ENCODE results near the gene UTP11.
"Not testable (repeated sequence)": the region's sequence is repeated elsewhere in the genome, so short reads cannot be mapped to it uniquely, and the experiment has no call there.

Gene UTP11, protein sequence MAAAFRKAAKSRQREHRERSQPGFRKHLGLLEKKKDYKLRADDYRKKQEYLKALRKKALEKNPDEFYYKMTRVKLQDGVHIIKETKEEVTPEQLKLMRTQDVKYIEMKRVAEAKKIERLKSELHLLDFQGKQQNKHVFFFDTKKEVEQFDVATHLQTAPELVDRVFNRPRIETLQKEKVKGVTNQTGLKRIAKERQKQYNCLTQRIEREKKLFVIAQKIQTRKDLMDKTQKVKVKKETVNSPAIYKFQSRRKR

DNA sequence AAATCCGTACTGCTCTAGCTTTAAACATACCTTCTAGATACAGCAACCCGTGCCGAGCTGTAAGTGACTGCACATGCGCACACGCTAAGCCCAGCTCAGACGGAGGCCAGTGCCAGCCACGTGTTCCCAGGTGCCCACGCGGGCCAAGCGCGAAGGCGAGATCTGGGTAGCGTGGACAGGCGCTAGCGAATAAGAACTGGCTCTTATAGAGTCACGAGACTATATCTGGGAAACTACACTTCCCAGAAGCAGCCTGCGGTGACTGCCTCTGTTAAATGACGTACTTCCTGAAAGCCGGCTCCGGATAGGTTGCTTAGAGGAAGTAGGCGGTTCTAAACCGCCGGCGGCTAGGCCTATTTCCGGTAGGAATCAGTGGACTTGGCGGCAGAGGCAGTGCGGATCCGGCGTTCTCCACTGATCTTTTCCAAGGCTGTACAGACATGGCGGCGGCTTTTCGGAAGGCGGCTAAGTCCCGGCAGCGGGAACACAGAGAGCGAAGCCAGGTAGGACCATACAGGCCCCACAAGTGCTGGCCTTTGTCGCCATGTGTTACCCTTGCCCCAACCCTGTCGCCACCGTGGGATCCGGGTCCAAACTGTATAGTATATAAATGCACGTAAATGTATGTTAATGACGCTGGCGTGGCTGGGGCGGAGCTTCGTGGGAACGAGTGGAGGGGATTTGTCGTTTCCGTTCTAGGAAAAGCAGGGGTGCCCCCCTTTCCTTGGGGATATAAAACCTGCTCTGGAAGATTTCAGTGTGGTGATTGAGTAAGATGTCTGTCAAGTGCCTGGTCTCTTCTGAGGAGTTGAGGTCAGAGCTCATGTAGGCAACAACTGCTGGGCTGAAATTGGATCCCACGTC lies at the start of gene UTP11:
Gene UTP11 (plus strand): TSS at position 372 of the 864 bp plus-strand sequence. CDS start 69 bp downstream, at position 441.
- FAIRE-seq: peak; percentile 94

DNA sequence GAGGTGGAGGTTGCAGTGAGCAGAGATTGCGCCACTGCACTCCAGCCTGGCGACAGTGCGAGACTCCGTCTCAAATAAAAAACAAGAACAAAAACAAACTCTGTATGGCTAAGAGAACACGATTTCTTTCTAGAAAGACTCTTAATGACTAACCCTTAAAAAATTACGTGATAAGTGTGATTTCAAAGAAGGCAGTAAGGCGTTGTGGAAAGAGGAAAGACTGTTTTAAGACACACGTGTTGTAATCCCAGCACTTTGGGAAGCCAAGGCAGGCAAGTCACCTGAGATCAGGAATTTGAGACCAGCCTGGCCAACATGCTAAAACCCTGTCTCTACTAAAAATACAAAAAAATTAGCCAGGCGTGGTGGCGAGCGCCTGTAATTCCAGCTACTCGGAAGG lies 48.4 kb upstream of the UTP11 start:
- not testable (repeated sequence) for FAIRE-seq

More for the DNA sequence above, at the start of gene UTP11:
- peak; percentile 78 for DNase-seq (ENCODE audit: insufficient read length, low spot score)

DNA sequence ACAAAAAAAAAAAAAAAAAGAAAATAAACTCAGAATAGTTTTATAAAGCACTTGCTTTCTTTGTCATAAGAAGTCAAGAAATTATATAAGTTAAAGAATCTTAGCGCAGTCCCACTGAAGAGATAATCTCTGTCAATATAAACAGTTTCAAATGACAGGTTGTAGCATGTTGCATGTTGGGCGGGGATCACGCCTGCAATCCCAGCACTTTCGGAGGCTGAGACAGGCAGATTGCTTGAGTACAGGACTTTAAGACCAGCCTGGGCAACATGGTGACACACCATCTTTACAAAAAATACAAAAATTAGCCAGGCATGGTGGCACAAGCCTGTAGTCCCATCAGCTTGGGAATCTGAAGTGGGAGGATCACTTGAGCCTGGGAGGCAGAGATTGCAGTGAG lies 47.2 kb upstream of the UTP11 start:
- FAIRE-seq (no peak), DNase-seq (ENCODE audit: insufficient read length, low spot score) (no peak)

More for the DNA sequence above, 48.4 kb upstream of the UTP11 start:
- DNase-seq (ENCODE audit: insufficient read length, low spot score): not testable (repeated sequence)

DNA sequence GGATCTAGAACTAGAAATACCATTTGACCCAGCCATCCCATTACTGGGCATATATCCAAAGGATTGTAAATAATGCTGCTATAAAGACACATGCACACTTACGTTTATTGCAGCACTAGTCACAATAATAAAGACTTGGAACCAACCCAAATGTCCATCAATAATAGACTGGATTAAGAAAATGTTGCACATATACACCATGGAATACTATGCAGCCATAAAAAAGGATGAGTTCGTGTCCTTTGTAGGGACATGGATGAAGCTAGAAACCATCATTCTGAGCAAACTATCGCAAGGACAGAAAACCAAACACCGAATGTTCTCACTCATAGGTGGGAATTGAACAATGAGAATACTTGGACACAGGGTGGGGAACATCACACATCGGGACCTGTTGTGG lies 38.9 kb upstream of the UTP11 start:
- DNase-seq (ENCODE audit: insufficient read length, low spot score); FAIRE-seq: not testable (repeated sequence)

GRCh38 chr1:37974567-37974966 lies 38.0 kb upstream of the UTP11 start:
- DNase-seq (ENCODE audit: insufficient read length, low spot score) (no peak), FAIRE-seq (no peak)

DNA sequence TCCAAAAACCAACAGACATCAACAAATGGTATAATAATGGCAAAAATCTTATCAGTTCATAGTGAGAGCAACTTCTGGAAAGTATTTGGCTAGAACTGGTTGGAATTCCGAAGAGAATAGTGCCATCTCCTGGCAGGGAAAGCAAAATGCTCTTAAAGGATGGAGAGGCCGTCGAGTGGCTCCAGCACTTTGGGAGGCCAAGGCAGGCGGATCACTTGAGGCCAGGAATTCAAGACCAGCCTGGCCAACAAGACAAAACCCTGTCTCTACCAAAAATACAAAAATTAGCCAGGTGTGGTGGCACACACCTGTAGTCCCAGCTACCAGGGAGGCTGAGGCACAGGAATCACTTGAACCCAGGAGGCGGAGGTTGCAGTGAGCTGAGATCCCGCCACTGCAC lies 37.5 kb upstream of the UTP11 start:
- not testable (repeated sequence) for DNase-seq (ENCODE audit: insufficient read length, low spot score); FAIRE-seq

- DNase-seq (ENCODE audit: insufficient read length, low spot score) (no peak), FAIRE-seq (no peak)
Measured at GRCh38 chr1:37978541-37978940, 34.0 kb upstream of the UTP11 start.

DNA sequence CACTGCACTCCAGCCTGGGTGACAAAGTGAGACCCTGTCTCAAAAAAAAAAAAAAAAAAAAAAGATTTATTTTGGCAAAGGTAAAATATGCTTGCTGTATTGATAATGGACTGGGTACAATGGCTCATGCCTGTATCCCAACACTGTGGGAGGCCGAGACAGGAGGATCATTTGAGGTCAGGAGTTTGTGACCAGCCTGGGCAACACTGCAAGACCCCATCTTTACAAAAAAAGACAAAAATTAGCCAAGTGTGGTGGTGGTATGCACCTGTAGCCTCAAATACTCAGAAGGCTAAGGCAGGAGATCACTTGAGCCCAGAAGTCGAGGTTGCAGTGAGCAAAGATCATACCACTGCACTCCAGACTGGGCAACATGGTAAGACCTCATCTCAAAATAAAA lies 29.0 kb upstream of the UTP11 start:
- FAIRE-seq (no peak), DNase-seq (ENCODE audit: insufficient read length, low spot score) (no peak)

DNA sequence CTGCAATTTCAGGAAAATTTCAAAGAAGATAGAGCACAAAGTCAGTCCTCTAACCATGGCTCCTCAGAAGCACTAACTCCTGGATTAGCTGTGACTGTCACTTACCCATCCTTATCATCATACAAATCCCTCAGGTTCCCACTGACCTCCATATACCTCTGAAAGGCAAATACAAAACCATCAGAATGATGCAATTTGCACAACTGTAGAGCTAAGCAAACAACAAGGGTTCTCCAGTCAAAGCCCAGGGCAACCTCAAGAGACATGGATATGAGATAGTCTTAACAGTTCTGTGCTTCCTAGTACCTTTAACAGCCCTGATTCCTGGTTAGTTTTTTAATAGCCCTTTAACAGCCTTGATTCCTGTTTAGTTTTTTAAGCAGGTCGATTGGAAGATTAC lies 24.9 kb upstream of the UTP11 start:
- DNase-seq (ENCODE audit: insufficient read length, low spot score) (no peak), FAIRE-seq (no peak)

DNA sequence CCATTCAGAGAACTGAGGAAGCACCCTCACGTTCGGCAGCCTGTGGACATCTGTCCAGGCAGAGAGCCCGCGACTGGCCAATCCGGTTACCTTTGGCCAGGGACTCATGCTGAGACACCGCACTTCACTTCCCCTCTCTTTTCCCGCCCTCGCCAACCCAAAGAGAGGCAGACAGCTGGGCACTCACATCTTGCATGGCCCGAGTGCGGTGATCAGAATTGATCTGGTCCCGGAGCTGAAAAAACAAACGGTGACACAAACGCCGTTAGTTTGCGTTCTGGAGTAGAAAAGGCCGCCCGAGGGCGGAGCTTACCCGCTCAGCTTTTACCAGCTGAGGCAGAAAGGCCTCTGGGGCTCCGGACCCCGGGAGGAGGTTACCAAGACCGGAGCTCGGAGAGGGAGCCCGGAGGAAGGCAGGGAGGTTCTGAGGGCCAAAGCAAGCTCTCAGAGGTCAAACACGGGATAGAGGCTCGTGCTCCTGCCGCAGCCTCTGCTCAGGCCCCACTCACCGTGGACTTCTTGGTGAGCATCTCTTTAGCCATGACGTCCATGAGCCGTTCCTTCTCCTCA lies 23.1 kb upstream of the UTP11 start:
- DNase-seq (ENCODE audit: insufficient read length, low spot score) (no peak), FAIRE-seq (no peak)

GRCh38 chr1:37994886-37995566 lies 17.5 kb upstream of the UTP11 start:
- FAIRE-seq (no peak), DNase-seq (ENCODE audit: insufficient read length, low spot score) (no peak)

DNA sequence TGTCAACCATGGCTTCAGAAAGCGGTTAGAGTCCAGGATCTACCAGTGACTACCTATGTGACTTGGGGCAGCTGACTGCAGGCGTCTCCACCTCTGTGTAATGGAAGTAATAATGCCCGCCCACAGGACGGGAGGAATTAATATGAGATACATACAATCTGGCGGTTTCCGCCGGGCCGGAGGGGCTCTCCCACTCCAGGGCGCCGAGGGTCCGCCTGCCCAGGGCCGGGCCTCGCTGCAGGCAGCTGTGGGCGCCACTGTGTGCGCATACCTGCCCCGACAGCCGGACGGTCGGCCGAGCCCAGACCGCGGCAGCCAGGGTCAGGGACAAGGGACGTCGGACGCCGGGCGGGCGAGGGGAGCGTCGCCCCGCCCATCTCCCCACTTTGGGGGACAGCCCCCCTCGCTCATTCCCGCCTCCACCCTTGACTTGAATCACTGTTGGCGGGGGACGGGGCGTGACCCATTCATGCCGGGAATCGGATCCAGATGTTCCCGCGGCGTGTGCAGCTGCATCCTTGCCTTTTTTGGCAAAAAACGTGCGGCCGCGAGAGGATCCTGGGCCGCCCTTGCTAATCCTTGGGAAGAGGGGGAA lies 16.7 kb upstream of the UTP11 start:
- no peak for FAIRE-seq
- no peak for DNase-seq (ENCODE audit: insufficient read length, low spot score)

DNA sequence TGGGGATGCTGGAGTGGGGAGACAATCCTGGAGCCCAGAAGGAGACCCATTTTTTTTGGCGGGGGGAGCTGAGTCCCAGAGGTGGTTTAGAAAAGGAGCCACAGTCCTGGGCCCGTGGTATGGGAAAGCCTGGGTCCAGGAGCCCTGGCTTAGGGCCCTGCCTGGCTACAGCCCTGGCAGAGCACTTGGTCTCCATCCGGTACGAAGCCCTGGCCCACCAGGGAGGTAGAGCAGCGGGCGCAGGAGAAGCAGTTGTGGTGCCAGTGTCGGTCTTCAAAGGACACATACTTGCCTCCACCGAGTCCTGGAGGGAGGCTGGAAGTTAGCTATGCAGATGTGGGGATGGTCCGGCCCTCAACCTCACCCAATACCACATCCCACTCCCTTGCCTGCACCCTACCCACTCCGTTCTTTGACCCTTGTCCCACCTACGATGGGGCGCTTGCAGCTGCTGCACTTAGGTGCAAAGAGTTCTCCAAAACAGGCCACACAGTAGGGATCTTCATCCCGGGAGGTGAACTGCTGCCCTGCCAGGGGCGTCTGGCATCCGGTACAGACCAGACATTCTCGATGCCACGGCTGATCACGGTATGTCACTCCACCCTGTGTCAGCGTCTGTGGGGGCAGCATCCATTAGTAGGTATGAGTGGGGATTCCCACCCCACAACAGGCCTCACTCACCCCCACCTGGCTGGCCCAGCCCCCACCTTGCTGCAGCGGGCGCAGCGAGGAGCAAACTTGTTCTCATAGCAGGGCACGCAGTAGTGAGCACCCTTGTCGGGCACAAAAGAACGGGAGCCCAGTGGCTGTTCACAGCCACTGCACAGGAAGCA lies 15.1 kb upstream of the UTP11 start:
- FAIRE-seq (no peak), DNase-seq (ENCODE audit: insufficient read length, low spot score) (no peak)

DNA sequence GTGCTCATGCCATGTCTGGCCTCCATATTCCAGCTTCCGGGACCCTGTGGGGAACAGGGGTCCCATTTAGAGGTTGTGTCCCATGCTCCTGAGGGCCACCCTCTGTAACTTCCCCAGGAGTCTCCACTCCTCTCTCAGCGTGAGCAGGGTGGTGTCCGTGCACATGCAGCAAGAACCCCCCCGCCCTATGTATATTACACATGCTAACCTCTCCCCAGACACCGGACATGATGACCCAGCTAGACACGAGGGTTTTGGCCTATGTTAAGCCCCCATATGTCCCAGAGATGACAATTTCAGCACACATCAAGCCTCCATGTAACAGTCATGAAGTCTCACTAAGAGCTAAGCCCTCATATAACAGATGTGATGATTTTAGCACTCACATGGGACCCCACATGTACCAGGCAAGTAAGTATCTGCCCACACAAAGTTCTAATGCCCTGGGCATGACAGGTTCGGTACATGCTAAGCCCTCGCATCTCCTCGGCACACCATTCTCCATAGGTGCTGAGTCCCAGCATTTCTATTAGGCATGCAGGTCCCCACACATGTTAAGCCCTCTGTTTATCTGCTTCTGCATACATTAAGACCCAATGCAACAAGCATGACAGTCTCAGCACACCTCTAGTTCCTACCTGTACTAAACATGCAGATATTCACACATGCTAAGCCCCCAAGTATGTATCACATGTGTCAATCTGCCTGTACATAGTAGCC lies 14.3 kb upstream of the UTP11 start:
- FAIRE-seq: no peak
- DNase-seq (ENCODE audit: insufficient read length, low spot score): no peak

DNA sequence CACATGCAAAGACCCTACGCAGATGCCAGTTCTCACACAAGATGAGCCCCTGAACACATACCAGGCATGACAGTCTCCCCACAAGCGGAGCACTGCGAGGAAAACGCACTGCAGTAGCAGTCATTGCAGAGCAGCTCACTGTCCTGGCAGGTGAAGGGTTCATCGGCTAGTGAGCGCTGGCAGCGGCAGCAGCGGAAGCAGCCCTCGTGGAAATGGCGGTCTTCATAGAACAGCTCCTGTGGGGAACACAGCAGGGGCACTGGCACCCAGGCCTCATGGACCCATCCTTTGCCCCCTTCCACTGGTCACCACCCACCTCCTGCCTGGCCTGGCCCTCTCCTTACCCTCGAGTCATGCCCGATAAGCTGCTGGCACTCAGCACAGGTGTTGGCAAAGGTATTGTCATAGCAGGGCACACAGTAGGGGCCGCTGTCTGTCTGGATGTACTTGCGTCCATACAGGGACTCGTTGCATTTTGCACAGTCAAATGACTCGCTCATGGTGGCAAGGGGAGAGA lies 13.6 kb upstream of the UTP11 start:
- no peak for FAIRE-seq
- DNase-seq (ENCODE audit: insufficient read length, low spot score): no peak

DNA sequence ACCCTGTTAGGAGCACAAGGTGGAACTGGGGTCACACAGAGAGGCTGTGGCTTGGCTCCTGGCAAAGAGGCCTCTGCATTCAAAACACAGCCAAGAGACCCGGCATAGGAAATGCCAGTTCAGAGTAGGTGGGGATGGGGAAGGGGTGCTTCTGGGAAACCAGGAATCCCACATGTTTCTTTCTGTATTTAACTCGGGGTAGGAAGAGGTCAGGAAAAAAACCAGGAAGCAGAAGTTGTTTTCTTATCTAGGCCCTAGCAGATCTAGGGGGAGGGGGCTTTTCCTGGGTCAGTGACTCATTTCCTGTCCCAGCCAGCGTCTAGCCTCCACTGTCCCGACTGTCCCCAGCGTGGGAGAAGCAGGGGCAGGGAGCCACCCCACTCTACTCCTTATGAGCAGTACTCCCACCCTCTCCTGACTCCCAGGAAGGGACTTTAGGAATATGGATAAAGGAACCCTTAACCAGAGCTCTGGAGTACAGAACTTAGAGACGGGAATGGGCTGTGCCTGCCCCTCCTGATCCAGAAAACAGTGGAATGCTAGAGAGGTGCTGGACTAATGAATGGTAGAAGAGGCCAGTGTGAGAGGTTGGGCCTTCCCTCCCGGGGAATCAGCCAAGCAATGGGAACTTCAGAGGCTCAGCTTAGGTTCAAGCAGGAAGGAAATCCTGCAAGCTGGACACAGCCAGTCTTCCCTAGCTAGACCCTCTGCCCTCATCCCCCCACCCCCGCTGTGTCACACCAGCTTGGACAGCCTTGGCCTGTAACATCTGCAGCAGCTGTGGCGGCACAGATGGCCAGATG lies 12.9 kb upstream of the UTP11 start:
- FAIRE-seq (peak; percentile 14), DNase-seq (ENCODE audit: insufficient read length, low spot score) (no peak)

GRCh38 chr1:38000233-38000528 lies 12.4 kb upstream of the UTP11 start:
- FAIRE-seq: no peak

More at GRCh38 chr1:38000233-38000528, 12.4 kb upstream of the UTP11 start:
- no peak for DNase-seq (ENCODE audit: insufficient read length, low spot score)
